Uterus (tissue), 4 donors: ENCODE data around the gene MST1. TPM values are rescaled to one million over a fixed set of nuclear protein-coding genes. Genes with fewer than 3 reads are reported as not detected.
A peak's percentile ranks its signal among the peaks of the same experiment; 100 is the strongest.

Source experiments
- DNase-seq, 2 donors: peaks; one replicate each; pipeline ENCODE4 v3.0.0-alpha.2; 2019 to 2020
- H3K27ac ChIP-seq, 2 donors: fragments of 200-600 bp; sonication (generic); 1 replicate in 1 of 2; 2 replicates in 1 of 2; pipeline ENCODE4 v1.5.1; 2016 to 2018
- H3K27me3 ChIP-seq, 2 donors: fragments of 200-600 bp; sonication (generic); one replicate each; pipeline ENCODE4 v1.5.1; 2018 to 2019; ENCODE audit warnings: control low read depth in 1 of 2
- H3K36me3 ChIP-seq, 2 donors: fragments of 200-600 bp; sonication (generic); one replicate each; pipeline ENCODE4 v1.5.1; 2019; ENCODE audit warnings: control low read depth in 1 of 2
- H3K4me1 ChIP-seq, 2 donors: fragments of 200-600 bp; sonication (generic); one replicate each; pipeline ENCODE4 v1.5.1; 2018 to 2019; ENCODE audit warnings: control low read depth in 1 of 2
- H3K4me3 ChIP-seq, 2 donors: fragments of 200-600 bp; sonication (generic); 1 replicate in 1 of 2; 2 replicates in 1 of 2; pipeline ENCODE4 v1.5.1; 2018 to 2019; ENCODE audit warnings: mild to moderate bottlenecking in 1 of 2
- H3K9me3 ChIP-seq, 2 donors: fragments of 200-600 bp; sonication (generic); one replicate each; pipeline ENCODE4 v1.5.1; 2019; ENCODE audit warnings: control low read depth in 1 of 2
- POLR2A ChIP-seq, 2 donors: fragments of 450-650 bp; IDR thresholded peaks; one replicate each; pipeline ENCODE4 v1.6.1; 2016; ENCODE audit warnings: antibody characterized with exemption in 2 of 2, mild to moderate bottlenecking in 1 of 2, moderate library complexity in 1 of 2
- intact Hi-C: fragments of 100-400 bp; cut with DNase I; formaldehyde crosslinking; loops from one replicate; pipeline ENCODE4 v1.15.1; 2023; ENCODE audit warnings: low total_unique reads
- total RNA-seq, 4 donors: library from RNA; depleted of rRNA in 3 of 4; stranded (reverse); fragments of >200 nt in 3 of 4; gene quantifications; one replicate each; pipeline versions ENCODE4 v1.1.0 to v1.2.4, GENCODE V29; 2014 to 2023
- TF ChIP-seq, protein P1 (sequence below), 4 experiments: fragments of 200-600 bp in 2 of 4; fragments of 450-650 bp in 2 of 4; sonication (generic) in 2 of 4; IDR thresholded peaks; one replicate each; pipeline ENCODE4 v1.5.1; 2016 to 2019; ENCODE audit warnings: antibody characterized with exemption in 4 of 4, mild to moderate bottlenecking in 2 of 4, moderate library complexity in 1 of 4
- donor health status: DM: yes; HTN: yes; CAD: no.

Gene MST1
- total RNA-seq, 4 donors from 2014 or later = 5.1 to 11.5 (median 10.4) TPM; not detected in 1

DNA sequence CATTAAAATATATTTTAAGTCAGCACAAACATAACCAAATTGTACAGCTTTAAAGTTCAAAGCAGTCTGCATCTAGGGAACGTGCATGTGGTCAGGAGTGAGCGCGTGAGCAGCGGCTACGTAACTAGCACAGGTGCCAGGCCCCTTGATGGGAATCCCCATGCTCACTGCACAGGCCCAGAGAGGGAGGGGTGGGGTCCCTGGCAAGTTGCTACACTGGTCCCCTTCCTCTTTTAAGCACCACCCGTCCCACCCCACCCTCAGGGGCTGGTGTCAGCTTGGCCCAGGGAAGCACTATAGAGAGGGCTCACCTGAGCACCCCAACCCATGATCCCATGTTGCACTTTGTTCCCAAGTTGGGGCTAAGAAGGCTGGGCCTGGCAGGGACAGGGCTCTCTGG, 35.3 kb upstream of the MST1 start:
- H3K27me3 ChIP-seq = no peaks in the 10 kb centered on the region
- H3K4me1 ChIP-seq = peaks cover 0 to 12% of the 10 kb centered on the region in 2 donors
- TF ChIP-seq, protein P1, sequence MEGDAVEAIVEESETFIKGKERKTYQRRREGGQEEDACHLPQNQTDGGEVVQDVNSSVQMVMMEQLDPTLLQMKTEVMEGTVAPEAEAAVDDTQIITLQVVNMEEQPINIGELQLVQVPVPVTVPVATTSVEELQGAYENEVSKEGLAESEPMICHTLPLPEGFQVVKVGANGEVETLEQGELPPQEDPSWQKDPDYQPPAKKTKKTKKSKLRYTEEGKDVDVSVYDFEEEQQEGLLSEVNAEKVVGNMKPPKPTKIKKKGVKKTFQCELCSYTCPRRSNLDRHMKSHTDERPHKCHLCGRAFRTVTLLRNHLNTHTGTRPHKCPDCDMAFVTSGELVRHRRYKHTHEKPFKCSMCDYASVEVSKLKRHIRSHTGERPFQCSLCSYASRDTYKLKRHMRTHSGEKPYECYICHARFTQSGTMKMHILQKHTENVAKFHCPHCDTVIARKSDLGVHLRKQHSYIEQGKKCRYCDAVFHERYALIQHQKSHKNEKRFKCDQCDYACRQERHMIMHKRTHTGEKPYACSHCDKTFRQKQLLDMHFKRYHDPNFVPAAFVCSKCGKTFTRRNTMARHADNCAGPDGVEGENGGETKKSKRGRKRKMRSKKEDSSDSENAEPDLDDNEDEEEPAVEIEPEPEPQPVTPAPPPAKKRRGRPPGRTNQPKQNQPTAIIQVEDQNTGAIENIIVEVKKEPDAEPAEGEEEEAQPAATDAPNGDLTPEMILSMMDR (IDR thresholded peaks at IDR 0.05) = no peak
- no peak for TF ChIP-seq POLR2A (IDR thresholded peaks at IDR 0.05)
- H3K27ac ChIP-seq = peak overlapping the region; percentile 81 to 91
- peak overlapping the region; percentile 70 to 96 for H3K4me3 ChIP-seq
- intact Hi-C loops = no loop called here
- no peaks in the 10 kb centered on the region for H3K9me3 ChIP-seq
- H3K36me3 ChIP-seq = no peaks in the 10 kb centered on the region
- DNase-seq = peak; percentile 36 to 46

- peaks cover 0 to 16% of the 10 kb centered on the region in 2 donors for H3K4me1 ChIP-seq
- intact Hi-C loops = no loop called here
- H3K9me3 ChIP-seq = no peaks in the 10 kb centered on the region
- H3K27ac ChIP-seq = peak within 1 kb of the TSS; percentile 83 to 91
- TF ChIP-seq, protein P1 (IDR thresholded peaks at IDR 0.05) = peak in 1 of 4 experiments; percentile 2
- peak; percentile 47 to 82 for TF ChIP-seq POLR2A (IDR thresholded peaks at IDR 0.05)
- peak; percentile 95 to 97 for DNase-seq
- H3K36me3 ChIP-seq = no peaks in the 10 kb centered on the region
- H3K27me3 ChIP-seq = no peaks in the 10 kb centered on the region
- peak within 1 kb of the TSS; percentile 70 to 96 for H3K4me3 ChIP-seq
Observed at GRCh38 chr3:49723628-49724551, 34.6 kb upstream of the MST1 start, which contains the start of gene GMPPB. Gene GMPPB (minus strand): TSS chr3:49723951. CDS start chr3:49723726, 225 bp downstream.

DNA sequence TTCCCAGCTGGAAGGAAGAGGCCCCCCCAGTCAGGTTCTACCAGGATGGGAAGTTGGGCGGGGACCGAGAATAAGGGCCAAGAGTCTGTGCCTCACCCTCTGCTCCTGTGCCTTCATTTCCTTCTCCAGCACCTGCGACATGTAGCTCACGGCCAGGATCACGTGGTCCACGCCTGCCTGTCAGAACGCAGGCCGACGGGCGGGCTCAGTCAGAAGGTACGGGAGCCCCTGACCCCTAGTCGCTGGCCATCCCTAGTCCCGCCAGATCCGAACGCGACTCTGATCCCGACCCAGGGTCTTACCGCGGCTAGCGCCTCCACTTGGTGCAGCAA, 34.0 kb upstream of the MST1 start:
- peak; percentile 50 to 54 for DNase-seq
- TF ChIP-seq, protein P1 (IDR thresholded peaks at IDR 0.05) = no peak
- no peak for TF ChIP-seq POLR2A (IDR thresholded peaks at IDR 0.05)
- Histone ChIP-seq H3K9me3 (no peaks in the 10 kb centered on the region), H3K4me1 (peaks cover 0 to 16% of the 10 kb centered on the region in 2 donors), H3K36me3 (no peaks in the 10 kb centered on the region), H3K27ac (peak overlapping the region; percentile 83 to 90), H3K27me3 (no peaks in the 10 kb centered on the region), H3K4me3 (peak overlapping the region; percentile 70 to 96)
- intact Hi-C loops = no loop called here

GRCh38 chr3:49722896-49723295, 33.6 kb upstream of the MST1 start:
- intact Hi-C loops = no loop called here
- H3K4me3 ChIP-seq = peak overlapping the region; percentile 70 to 96
- no peak for TF ChIP-seq POLR2A (IDR thresholded peaks at IDR 0.05)
- TF ChIP-seq, protein P1 (IDR thresholded peaks at IDR 0.05) = no peak
- H3K4me1 ChIP-seq = peaks cover 0 to 16% of the 10 kb centered on the region in 2 donors
- H3K27me3 ChIP-seq = no peaks in the 10 kb centered on the region
- H3K36me3 ChIP-seq = no peaks in the 10 kb centered on the region
- H3K27ac ChIP-seq = peak overlapping the region; percentile 83 to 90
- no peaks in the 10 kb centered on the region for H3K9me3 ChIP-seq
- peak; percentile 28 to 30 for DNase-seq
